Fibroblast of skin of right biceps (primary cell): ENCODE data around the gene MXD3.
A peak's percentile ranks its signal among the peaks of the same experiment; 100 is the strongest.

ENCODE experiments used
- DNase-seq: peaks from one replicate; pipeline ENCODE4 v3.0.0-alpha.2; 2013

MXD3 gene

DNA sequence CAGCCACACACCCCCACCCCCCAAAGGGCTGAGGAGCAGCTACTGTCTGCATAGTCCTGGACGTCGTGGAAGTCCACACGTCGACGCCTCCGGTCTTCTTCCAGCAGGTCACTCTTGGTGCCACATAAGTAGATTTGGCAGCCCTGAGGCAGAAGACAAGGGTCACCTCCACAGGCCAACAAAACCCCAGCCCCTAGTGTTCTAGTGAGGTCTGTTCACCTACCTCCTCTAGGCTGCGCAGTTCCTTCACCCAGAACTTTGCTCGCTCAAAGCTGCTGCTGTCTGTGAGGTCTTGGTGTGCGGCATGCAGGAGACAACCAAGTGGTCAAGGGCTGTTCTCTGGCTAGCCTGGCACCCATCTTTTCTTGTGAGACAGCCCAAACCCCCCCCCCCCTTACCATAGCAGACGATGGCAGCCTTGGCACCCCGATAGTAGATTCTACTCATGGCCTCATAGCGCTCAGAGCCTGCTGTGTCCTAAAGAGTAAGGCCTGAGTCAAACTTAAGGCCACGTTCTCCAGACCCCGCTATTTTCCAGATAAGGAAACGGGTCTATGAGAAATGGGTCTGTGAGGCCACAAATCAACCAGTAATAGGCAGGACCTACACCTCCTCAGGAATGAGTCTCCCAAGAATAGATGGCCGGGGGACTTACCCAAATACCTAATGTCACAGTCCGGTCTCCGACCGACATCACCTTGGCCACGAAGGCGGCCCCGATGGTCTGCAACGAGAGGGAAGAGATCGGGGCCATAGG, 9.2 kb downstream of the MXD3 start:
- DNase-seq, result peak; percentile 19

- DNase-seq, result no peak
Measured at GRCh38 chr5:177301503-177302165, 10.1 kb downstream of the MXD3 start.

GRCh38 chr5:177300951-177301350, 10.7 kb downstream of the MXD3 start:
- no peak for DNase-seq

- DNase-seq, result peak; percentile 71
Measured at GRCh38 chr5:177300236-177300880, 11.3 kb downstream of the MXD3 start.

- DNase-seq, result no peak
Measured at GRCh38 chr5:177299697-177300096, 12.0 kb downstream of the MXD3 start.

DNA sequence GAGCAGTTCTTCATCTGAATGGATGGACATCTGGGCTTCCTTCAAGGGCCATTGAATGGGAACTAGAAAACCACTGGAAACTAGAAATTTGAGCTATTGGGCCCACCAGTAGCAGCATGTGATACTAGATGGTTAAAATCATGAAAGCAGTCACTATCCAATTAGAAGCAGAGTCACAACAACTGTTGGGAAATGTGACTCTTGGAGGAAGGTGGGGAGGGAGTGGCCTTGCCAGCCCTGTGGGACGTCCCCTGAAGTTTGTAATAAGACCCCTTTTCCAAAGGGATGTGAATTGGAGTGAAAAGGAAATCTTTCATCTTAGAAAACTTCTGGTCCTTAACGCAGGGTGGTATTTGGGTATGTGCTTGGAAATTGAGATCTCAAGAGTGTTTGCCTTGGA, 13.8 kb downstream of the MXD3 start:
- no peak for DNase-seq

GRCh38 chr5:177296581-177296980, 15.1 kb downstream of the MXD3 start:
- DNase-seq, result no peak

- no peak for DNase-seq
Measured at GRCh38 chr5:177295924-177296323, 15.8 kb downstream of the MXD3 start.

GRCh38 chr5:177294632-177295031, 17.1 kb downstream of the MXD3 start:
- no peak for DNase-seq

- DNase-seq, result no peak
Measured at GRCh38 chr5:177293819-177294581, 17.7 kb downstream of the MXD3 start.

DNA sequence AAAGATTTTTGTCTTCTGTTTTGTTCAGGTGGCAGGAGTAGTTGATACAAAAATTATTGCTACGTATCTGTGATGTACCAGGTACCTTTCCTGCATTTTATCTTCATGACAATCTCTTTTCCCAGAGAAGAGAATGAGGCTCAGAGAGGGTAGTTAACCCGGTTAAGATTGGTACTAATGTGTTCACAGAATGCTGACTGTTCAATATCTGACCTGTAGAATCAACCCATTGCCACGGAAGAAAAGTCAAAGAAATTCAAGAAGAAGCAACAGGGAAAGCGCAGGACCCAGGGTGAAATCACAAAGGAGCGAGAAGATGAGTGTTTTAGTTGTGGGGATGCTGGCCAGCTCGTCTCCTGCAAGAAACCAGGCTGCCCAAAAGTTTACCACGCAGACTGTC, 20.0 kb downstream of the MXD3 start:
- no peak for DNase-seq

DNA sequence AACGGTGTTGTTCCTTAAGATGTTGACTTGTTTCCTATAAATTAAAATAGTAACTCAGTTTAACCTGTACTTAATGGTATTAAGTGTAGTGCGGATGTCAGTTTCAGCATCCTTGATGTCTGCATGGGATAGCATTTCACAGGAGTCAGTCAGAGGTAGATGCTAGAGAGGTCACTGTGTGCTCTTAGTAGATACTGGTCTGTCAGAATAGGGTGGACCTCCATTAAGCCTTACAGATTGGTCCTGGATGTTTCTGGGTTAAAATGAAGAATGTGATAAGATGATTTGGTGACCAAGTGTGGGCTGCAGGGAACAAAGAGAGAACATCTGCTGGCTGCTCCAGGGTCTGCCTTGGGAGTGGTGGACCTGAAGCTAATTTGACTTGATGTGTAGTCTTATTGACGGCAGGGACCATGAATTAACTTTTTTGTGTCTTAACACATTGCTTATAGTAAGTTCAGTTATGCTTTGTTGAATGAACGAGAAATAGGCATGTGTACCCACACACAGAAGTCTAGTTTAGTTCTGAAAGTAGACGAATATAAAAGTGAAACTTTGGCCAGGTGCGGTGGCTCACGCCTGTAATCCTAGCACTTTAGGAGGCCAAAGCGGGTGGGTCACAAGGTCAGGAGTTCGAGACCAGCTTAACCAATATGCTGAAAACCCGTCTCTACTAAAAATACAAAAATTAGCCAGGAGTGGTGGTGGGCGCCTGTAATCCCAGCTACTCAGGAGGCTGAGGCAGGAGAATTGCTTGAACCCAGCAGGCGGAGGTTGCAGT, 20.7 kb downstream of the MXD3 start:
- no peak for DNase-seq

DNA sequence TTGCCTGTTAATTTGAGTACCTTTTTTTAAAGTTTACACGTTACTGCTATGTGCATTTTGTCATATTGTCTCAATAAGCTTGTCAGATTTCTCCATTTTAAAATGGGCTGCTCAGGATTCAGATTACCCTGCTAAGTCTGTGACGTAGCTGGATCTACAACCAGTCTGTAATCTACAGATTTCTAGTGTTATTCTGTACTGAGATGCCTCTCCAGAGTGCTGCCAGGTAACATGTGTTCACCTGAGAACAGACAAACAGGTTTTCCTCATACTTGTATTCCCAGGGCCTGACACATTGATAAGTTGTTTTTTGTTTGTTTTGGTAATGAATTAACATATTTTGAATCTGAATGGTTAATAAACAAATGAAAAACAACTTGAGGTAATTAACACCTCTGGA, 23.5 kb downstream of the MXD3 start:
- DNase-seq, result no peak

GRCh38 chr5:177276886-177277285, 34.8 kb downstream of the MXD3 start:
- no peak for DNase-seq

GRCh38 chr5:177275883-177276282, 35.8 kb downstream of the MXD3 start:
- no peak for DNase-seq

- DNase-seq, result no peak
Measured at GRCh38 chr5:177271113-177271512, 40.6 kb downstream of the MXD3 start.

DNA sequence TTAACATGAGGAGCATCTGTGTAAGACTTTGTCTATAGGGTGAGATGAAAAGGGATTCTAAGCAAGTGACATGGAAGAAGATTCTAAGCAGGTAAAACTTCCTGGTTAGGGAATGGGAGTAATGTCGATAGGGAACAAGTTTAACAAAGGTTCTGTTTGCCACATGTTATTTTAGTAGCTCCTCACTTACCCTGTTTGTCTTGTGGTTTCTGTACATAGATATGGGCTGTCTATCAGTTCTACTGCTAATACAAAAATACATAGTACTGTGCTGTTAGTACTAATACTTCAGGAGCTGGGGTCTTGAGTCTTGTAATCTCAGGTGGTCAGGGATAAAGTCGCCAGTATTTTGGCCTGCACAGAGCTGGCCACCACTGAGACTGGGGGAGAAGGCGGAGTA, 41.0 kb downstream of the MXD3 start:
- DNase-seq, result no peak

DNA sequence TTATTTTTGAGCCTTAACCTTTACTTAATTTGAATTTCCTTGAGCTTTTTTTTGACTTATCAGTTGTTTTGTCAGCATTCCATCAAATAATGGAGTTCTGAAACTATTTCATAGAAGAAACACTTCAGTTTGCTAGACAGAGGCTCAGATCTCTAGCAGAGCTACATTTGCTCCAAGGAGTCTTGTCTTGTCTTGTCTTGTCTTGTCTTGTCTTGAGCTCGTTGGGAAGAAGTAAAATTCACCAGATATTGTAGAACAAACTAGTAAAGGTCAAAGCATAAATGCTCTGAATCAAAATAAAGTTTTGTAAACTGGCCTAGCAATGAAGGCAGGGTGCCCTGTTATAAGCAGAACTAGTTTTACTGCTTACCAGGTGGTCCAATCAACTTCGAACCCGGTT, 41.7 kb downstream of the MXD3 start:
- DNase-seq, result no peak

DNA sequence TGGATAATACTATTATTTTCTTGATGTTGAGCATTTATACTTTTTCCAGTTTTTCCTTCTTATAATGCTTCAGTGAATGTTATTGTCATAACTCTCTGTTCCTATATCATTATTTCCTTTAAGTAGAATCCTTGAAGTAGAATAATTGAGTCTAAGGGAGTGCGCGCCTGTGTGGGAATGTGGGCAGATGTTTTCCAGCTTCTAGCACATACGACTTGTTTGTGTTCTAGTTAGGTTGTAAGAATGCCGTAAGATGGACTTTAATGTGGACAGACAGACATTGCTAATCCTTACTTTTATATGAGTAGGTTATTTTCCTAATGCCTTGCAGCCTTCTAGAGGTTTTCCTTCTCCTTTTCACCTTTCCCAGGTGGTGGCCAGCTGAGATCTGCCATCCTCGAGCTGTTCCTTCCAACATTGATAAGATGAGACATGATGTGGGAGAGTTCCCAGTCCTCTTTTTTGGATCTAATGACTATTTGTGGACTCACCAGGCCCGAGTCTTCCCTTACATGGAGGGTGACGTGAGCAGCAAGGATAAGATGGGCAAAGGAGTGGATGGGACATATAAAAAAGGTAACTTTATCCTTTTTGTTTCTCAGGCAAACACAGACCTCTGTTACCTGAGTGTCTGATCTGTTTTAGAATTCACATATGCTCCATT, 42.3 kb downstream of the MXD3 start:
- no peak for DNase-seq

DNA sequence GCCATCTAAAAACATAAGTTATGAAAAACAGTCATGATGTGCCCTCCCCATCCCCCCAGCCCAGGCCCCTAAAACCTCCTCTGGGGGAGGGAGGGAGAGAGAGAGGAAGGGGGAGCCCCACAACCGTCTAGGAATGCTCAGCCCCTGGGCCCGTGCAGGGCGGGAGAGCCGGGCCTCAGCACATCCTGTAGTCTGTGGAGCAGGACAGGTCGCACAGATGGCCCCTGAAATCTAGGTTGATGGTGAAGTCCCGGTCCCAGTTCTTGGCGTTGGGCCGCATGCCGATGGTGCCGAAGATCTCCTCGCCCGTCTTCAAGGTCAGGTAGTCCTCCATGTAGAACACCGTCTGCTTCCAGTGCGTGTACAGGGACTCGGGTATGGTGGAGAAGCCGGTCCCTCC, 46.3 kb downstream of the MXD3 start:
- DNase-seq, result no peak

DNA sequence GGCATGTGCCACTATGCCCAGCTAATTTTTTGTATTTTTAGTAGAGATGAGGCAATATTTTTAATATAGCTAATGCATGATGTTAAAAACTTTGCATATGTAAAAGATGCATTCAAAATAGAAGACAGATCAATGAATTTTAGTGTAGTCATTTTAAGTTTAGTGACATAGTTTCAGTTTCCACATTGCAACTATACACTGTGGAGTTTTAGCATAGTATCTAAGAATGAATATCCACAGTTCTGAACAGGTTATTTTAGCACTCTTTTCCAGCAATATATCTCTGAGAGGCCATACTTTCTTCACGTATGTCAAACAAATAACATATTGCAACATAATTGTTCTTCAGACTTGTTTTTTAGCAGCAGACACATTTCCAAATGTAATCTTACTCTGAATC, 47.5 kb downstream of the MXD3 start:
- no peak for DNase-seq

DNA sequence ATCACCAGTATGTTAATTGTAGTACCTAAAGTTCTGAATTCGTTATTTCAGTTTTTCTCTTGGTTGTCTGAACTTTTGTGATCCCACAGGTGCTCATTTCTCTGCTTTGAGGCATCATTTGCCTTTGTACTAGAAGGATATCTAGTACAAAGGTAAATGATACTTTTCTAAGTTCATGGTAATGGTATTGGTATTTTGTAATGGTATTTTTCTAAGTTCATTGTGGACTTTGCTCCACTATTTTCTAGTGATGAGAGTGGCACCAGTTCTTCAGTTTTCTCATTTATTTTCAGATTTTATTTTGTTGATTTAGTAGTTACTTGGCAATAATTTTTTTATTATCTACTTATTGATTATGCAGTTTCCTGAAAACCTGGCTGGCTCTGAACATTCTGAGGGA, 50.2 kb downstream of the MXD3 start:
- no peak for DNase-seq
